Astrocyte (in vitro differentiated cells and primary cell): ENCODE measurements around the gene DOLPP1. TPM values are rescaled to one million over a fixed set of nuclear protein-coding genes. Genes with fewer than 3 reads are reported as not detected.
A peak's percentile ranks its signal among the peaks of the same experiment; 100 is the strongest.

Source experiments
- DNase-seq: peaks from one replicate; pipeline ENCODE4 v3.0.0-alpha.2; 2010; ENCODE audit warnings: low read depth
- FAIRE-seq: peaks from 2 replicates; lab custom pipeline; 2011; peaks lifted over from hg19 to GRCh38; lab: Jason Lieb, UNC
- H2AFZ ChIP-seq: 2 replicates; pipeline ENCODE4 v1.6.0; 2012; ENCODE audit warnings: low read depth, low read length, inconsistent platforms
- H3K27ac ChIP-seq: 2 replicates; pipeline ENCODE4 v1.5.1; 2011; ENCODE audit warnings: low read depth, low read length, inconsistent platforms
- H3K27me3 ChIP-seq: 2 replicates; pipeline ENCODE4 v1.6.0; 2011; ENCODE audit warnings: low read length, inconsistent platforms; ENCODE audit not compliant: insufficient read depth
- H3K36me3 ChIP-seq: 2 replicates; pipeline ENCODE4 v1.5.1; 2011; ENCODE audit warnings: low read length, inconsistent platforms; ENCODE audit not compliant: insufficient read depth
- H3K4me1 ChIP-seq: 2 replicates; pipeline ENCODE4 v1.5.1; 2011; ENCODE audit warnings: low read length, inconsistent platforms; ENCODE audit not compliant: insufficient read depth
- H3K4me2 ChIP-seq: 2 replicates; pipeline ENCODE4 v1.6.0; 2012; ENCODE audit warnings: low read length, inconsistent platforms
- H3K4me3 ChIP-seq: 2 replicates; pipeline ENCODE4 v1.5.1; 2011; ENCODE audit warnings: low read depth, mild to moderate bottlenecking, low read length, inconsistent platforms; ENCODE audit not compliant: insufficient read depth
- H3K79me2 ChIP-seq: 2 replicates; pipeline ENCODE4 v1.6.0; 2012; ENCODE audit warnings: mild to moderate bottlenecking, low read length, inconsistent platforms; ENCODE audit not compliant: insufficient read depth
- H3K9ac ChIP-seq: 2 replicates; pipeline ENCODE4 v1.6.0; 2012; ENCODE audit warnings: mild to moderate bottlenecking, low read length, inconsistent platforms
- H3K9me3 ChIP-seq: 2 replicates; pipeline ENCODE4 v1.5.1; 2012; ENCODE audit warnings: low read depth, mild to moderate bottlenecking, low read length, inconsistent platforms; ENCODE audit not compliant: insufficient read depth
- H4K20me1 ChIP-seq: 2 replicates; pipeline ENCODE4 v1.6.0; 2012; ENCODE audit warnings: low read length, inconsistent platforms; ENCODE audit not compliant: insufficient read depth
- H3K27ac Mint-ChIP-seq: one replicate; pipeline ENCODE4 v1.8.0; 2021; ENCODE audit warnings: mild to moderate bottlenecking, mixed read lengths; ENCODE audit not compliant: unreplicated experiment
- H3K27me3 Mint-ChIP-seq: one replicate; pipeline ENCODE4 v1.8.0; 2021; ENCODE audit warnings: low read depth, mixed read lengths; ENCODE audit not compliant: unreplicated experiment
- H3K36me3 Mint-ChIP-seq: one replicate; pipeline ENCODE4 v1.8.0; 2021; ENCODE audit warnings: low read depth, mixed read lengths; ENCODE audit not compliant: unreplicated experiment
- H3K4me1 Mint-ChIP-seq: one replicate; pipeline ENCODE4 v1.8.0; 2021; ENCODE audit warnings: low read depth, mixed read lengths; ENCODE audit not compliant: unreplicated experiment
- H3K4me3 Mint-ChIP-seq: one replicate; pipeline ENCODE4 v1.8.0; 2021; ENCODE audit warnings: mild to moderate bottlenecking, moderate library complexity, mixed read lengths; ENCODE audit not compliant: unreplicated experiment
- H3K9me3 Mint-ChIP-seq: one replicate; pipeline ENCODE4 v1.8.0; 2021; ENCODE audit warnings: mild to moderate bottlenecking, mixed read lengths; ENCODE audit not compliant: unreplicated experiment
- EZH2 ChIP-seq: IDR thresholded peaks from 2 replicates; pipeline ENCODE4 v1.6.1; 2012; ENCODE audit warnings: mild to moderate bottlenecking, low read length, inconsistent platforms; ENCODE audit not compliant: insufficient read depth
- total RNA-seq: library from RNA; stranded (reverse); gene quantifications from 2 replicates; pipeline ENCODE4 v1.2.1, GENCODE V29; 2021
- TF ChIP-seq, protein P1 (sequence below): IDR thresholded peaks from 2 replicates; pipeline ENCODE4 v1.5.1; 2011; ENCODE audit warnings: low read depth, mild to moderate bottlenecking, inconsistent platforms, low read length, moderate library complexity; ENCODE audit not compliant: insufficient read depth

Gene DOLPP1
- total RNA-seq, 1 donor from 2014 or later, result 17.9 TPM

DNA sequence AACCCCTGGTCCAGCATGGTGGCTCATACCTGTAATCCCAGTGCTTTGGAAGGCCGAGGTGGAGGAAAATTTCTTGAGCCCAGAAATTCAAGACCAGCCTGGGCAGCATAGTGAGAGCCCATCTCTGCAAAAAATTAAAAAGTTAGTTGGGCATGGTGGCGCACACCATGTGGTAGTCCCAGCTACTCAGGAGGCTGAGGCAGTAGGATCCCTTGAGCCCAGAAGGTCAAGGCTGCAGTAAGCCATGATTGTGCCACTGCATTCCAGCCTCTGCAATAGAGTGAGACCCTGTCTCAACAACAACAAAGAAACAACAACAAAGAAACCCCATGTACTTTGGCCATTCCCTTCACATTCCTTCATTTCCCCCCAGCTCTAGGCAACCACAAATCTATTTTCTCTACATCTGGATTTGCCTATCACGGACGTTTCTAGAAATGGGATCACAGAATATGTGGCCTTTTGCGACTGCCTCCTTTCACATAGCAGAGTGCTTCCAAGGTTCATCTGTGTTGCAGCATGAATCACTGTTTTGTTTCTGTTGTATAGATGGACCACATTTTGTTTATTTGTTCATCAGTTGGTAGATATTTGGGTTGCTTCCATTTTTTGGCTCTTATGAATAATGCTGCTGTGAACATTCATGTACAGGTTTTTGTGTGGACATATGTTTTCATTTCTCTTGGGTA lies 26.6 kb upstream of the DOLPP1 start:
- no peak overlapping the region for H3K27ac Mint-ChIP-seq

DNA sequence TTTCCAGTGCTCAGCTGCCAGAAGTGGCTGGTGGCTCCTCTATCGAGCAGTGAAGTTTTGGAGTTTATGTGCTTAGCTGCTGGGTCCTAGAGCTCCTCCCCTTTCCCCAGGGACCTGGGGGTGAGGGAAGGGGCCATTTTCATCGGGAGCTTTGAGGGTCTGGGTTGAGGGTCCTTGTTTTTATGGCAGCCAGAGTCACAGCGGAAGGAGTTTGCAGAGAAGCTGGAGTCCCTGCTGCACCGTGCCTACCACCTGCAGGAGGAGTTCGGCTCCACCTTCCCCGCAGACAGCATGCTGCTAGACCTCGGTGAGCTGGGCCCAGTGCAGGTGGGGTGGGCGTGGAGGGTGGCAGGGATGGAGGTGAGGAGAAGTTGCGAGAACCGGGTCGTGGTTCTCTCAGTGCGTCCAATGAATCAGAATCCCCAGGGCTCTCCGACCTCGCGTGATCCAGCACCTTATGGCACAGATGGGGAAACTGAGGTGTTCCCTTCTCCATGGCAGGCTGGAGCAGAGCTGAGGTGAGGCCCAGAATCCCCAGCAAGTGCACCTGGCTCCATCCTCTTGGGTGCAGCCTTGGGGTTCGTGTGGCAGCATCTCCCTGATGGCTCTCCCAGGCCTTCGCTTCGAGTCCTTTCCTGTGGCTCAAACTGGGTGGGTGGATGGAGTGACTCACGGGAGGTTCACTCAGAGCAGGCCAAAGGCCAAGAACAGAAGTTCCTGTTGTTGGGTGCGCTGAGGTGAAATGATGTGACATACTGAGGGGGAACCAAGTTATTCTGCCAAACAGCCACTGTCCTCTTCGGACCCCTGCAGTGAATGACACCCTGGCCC lies 21.7 kb upstream of the DOLPP1 start:
- no peak for FAIRE-seq
- peak; percentile 33 for DNase-seq

More for the DNA sequence above, 26.6 kb upstream of the DOLPP1 start:
- DNase-seq, result no peak
- no peak overlapping the region for H3K4me2 ChIP-seq
- no peaks in the 10 kb centered on the region for H3K27me3 Mint-ChIP-seq
- no peaks in the 10 kb centered on the region for H3K36me3 ChIP-seq
- no peaks in the 10 kb centered on the region for H4K20me1 ChIP-seq
- H3K4me3 ChIP-seq, result no peak overlapping the region
- no peaks in the 10 kb centered on the region for H3K4me1 Mint-ChIP-seq
- peaks cover 7% of the 10 kb centered on the region for H3K36me3 Mint-ChIP-seq
- no peak for FAIRE-seq
- no peaks in the 10 kb centered on the region for H3K9me3 Mint-ChIP-seq
- H3K9me3 ChIP-seq, result no peaks in the 10 kb centered on the region
- no peaks in the 10 kb centered on the region for H3K27me3 ChIP-seq
- TF ChIP-seq EZH2, result no peak
- TF ChIP-seq, protein P1, sequence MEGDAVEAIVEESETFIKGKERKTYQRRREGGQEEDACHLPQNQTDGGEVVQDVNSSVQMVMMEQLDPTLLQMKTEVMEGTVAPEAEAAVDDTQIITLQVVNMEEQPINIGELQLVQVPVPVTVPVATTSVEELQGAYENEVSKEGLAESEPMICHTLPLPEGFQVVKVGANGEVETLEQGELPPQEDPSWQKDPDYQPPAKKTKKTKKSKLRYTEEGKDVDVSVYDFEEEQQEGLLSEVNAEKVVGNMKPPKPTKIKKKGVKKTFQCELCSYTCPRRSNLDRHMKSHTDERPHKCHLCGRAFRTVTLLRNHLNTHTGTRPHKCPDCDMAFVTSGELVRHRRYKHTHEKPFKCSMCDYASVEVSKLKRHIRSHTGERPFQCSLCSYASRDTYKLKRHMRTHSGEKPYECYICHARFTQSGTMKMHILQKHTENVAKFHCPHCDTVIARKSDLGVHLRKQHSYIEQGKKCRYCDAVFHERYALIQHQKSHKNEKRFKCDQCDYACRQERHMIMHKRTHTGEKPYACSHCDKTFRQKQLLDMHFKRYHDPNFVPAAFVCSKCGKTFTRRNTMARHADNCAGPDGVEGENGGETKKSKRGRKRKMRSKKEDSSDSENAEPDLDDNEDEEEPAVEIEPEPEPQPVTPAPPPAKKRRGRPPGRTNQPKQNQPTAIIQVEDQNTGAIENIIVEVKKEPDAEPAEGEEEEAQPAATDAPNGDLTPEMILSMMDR, result no peak
- no peaks in the 10 kb centered on the region for H3K79me2 ChIP-seq
- peaks cover 6% of the 10 kb centered on the region for H3K4me1 ChIP-seq
- no peak overlapping the region for H3K9ac ChIP-seq
- H3K27ac ChIP-seq, result no peak overlapping the region
- H3K4me3 Mint-ChIP-seq, result peak overlapping the region; percentile 8
- H2AFZ ChIP-seq, result no peak overlapping the region

More for the DNA sequence above, 21.7 kb upstream of the DOLPP1 start:
- Histone ChIP-seq H3K9ac (no peak overlapping the region), H3K27me3 (no peaks in the 10 kb centered on the region), H3K36me3 (no peaks in the 10 kb centered on the region), H3K4me2 (peak overlapping the region; percentile 55), H3K4me1 (peaks cover 12% of the 10 kb centered on the region), H4K20me1 (no peaks in the 10 kb centered on the region), H3K4me3 (no peak overlapping the region), H3K79me2 (no peaks in the 10 kb centered on the region), H2AFZ (no peak overlapping the region), H3K9me3 (no peaks in the 10 kb centered on the region), H3K27ac (no peak overlapping the region)
- Mint-ChIP-seq H3K4me1 (no peaks in the 10 kb centered on the region), H3K36me3 (peaks cover 10% of the 10 kb centered on the region), H3K4me3 (no peak overlapping the region), H3K9me3 (no peaks in the 10 kb centered on the region), H3K27ac (peak overlapping the region; percentile 31), H3K27me3 (no peaks in the 10 kb centered on the region)
- no peak for TF ChIP-seq EZH2
- TF ChIP-seq, protein P1, result no peak
